ENCODE results near the gene ZFYVE21.

The ZFYVE21 gene

DNA sequence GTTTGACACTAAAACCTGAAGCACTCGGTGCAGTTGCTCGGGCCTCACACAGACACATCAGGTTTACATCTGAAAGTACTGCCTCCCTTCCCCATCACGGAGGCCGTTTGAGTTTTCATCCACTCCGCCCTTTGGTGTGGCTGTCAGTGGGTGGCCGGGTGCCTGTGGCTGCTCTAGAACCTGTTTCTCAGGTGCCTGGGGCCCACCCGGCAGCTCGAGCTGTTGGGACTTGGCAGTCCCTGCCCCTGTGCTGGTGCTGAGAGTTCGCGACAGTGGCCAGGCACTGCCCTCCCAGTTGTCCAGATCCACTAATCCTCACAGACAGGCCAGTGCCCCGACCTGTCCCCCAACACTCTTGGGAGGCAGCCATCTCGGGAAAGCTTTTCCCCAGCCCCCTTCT, 22.7 kb upstream of the ZFYVE21 start:
- DNase-seq: no peak

GRCh38 chr14:103693515-103693914, 22.1 kb upstream of the ZFYVE21 start:
- DNase-seq: no peak

DNA sequence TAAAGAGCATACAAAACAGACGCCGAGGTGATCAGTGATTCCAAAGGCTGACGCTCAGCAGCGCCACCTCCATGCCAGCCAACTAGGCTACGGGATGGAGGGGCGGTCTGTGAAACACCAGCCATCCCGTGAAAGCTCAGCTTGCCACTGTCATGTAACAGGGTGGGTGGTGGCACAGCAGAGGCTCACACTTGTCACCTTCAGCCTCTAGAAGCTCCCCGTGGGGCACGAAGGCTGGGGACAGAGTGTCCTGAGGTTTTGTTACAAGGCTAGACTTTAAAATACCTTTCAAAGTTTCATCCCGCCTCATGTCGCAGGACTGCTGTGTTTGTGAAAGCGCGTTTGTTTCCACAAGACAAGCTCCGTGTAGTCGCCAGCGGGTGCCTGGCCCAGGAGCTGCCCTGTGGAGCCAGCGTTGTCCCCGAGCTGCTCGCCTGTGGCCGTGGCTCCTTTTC, 21.0 kb upstream of the ZFYVE21 start:
- no peak for DNase-seq

DNA sequence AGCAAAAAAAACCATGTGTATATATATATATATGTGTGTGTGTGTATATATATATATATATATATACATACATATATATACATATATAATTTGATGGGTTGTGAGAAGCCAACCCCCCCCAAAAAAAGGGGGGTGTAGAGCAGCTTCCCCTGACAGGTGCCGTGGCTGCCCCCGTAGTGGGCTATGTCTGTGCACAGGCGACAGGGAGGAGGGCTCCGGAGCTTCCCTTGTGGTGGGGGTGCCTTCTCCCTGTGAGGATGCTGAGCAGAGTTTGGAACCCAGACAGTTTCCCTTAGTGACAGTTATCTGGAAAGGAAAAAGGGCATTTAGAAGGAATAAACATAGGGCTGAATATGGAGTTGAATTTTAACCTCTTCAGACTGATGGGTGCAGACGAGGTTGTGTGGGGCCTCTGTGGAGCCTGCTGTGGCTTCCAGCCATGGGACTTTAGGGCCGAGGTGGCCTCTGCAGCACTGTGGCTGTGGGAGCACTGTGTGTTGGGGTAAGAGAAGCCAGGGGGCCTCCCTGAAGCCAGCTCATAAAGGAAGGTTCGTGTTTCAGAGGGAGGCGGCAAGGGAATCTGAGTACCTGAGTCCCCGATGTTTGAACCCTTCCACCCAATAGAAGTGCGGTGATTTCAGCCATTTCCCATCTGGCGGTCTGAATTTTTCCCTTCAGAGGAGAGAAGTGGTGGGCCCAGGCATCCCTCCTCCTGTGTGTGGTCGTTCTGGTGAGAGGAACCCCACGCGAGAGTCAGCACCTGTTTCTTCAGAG, 20.1 kb upstream of the ZFYVE21 start:
- no peak for DNase-seq

GRCh38 chr14:103696070-103696402, 19.6 kb upstream of the ZFYVE21 start:
- DNase-seq: no peak

DNA sequence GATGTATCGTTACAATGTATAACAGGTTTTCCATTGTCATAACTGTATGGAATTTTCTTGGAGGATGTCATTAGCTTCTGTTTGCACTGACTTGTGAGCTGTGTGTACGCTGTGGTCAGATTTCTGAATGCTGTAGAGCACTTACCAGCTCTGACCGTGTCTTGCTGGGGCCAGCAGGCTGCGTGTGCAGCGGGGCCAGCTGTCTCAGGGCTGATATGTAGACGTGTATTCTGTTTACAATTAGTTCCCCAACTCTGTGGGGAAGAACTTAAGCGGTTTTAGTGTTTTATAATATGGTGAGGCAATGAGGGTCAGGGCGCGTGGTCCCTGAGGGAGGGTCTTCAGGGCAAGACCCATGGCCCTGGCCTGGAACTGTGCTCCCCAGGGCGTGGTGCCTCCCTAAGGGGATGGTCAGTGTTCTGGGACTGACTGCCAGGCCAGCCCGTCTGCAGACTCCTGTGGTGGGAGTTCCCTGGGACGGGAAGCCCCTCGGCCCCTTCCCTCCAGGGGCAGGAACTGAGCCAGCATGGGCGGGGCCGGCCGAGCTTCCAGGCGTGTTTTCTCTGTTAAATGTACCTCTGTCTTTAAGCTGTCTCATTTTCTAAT, 19.0 kb upstream of the ZFYVE21 start:
- DNase-seq: no peak

DNA sequence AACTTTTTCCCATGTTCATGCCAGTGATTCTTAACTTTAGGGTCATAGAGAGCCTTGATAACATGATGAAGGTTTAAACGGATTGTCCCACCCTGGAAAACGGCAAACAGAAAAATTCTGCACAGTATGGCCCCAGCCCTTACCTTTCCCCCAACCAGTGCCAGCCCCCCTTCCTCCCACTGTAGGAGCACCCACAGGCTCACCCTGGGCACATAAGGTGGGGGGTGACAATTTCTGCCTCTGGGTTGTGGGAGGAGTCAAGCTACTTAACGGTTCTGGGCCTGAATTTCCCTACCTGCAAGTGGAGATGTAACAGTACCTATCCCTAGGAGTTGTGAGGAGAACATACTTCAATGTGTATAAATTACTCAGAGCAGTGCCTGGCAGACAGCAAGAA, 18.4 kb upstream of the ZFYVE21 start:
- DNase-seq: no peak

- no peak for DNase-seq
These were observed 17.8 kb upstream of the ZFYVE21 start for GRCh38 chr14:103697603-103698379.

DNA sequence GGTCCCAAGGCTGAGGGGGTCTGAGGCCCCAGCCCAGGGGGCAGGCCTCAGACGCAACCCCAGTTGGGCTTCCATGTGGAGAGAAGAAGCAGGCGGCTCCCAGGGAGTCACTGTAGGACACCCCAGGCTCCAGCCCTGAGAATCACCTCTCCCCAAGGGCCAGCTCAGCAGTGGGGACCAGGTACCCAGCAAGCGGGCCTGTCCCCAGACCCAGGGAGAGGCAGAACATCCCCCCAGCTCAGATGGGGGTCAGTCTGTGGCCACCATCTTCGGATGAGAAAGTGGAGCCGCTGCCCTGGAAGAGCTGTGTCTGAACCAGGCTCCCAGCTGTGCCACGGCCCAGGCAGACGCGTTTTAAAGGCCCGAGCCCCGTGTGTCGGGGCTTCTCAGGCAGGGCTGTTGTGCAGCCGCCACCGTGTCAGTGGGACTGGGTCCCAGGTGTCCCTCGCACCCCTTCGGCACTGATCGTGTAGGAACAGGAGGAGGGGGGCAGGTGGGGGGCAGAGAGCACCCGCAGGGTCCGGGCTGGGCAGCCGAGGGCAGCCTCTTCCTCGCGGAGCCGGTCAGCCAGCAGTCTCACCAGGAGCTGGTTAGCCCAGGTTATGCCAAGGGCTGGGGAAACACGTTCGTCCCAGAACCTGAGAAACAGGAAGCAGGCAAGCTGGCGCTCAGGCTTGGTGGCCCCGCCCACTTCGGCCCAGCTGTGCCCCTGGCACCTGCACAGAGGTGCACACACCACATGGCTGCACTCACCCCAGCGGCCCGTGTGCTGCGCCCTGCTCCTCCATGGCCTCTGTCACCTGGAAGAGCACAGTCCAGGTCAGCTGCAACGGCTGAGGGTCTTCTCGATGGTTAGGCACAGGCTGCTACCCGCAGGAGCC, 17.0 kb upstream of the ZFYVE21 start:
- DNase-seq: no peak

DNA sequence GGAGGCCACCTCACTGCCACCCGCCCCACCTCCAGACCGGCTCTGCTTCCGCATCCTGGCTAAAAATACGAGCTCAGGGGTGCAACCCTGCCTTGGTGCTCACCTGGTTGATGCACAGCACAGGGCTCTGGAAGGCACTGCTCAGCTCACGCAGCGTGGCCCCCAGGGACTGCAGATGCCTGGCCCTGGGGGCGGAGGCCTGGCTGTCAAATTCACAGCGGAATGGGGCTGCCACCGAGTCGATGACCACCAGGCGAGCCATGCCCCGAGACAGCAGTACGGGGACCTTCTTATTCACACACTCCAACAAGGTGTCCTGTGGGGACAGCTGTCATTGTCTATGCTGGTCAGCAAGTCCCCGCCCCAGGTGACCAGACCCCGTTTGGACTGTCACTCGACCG, 16.3 kb upstream of the ZFYVE21 start:
- DNase-seq: no peak

DNA sequence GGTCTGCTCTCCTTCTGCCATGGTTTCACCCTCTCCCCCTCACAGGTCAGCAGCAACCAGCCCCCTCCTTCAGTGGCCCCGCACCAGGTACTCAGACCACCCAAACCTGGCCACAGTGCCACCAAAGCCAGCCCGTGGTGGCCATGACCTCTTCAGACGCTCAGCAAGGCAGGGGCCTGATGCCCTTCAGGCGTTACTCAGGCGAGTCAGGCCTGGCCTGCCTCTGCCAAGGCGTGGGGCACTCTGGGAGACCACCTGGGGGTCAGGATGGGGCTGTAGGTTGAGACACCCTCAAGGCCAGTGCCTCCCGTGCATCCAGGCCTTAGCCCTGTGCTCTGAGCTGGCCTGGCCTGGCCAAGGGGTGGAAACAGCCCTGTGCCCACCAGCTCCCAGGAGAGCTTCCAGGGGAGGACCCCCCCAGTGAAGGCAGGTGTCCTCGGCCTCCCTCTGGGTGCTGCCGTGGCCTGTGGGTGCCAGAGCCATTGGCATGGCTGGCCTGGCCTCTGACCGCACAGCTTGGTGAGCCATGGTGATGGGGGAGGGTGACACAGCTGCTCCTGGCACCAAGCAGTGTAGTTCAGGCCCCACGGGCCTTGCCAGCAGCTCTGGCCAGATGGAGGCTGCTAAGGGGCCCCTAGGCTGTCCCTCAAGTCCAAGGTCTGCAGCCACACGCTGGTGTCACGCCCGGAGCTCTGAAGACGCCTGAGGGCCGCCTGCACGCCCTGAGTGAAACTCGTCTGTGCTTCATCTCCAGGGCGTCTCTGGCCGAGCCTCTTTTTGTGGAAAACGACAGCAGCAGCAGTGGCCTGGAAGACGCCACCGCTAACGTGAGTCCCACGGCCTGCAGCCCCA, 15.5 kb upstream of the ZFYVE21 start:
- no peak for DNase-seq

- no peak for DNase-seq
These were observed 14.7 kb upstream of the ZFYVE21 start for GRCh38 chr14:103700753-103701490.

GRCh38 chr14:103702095-103702494, 13.5 kb upstream of the ZFYVE21 start:
- DNase-seq: no peak

DNA sequence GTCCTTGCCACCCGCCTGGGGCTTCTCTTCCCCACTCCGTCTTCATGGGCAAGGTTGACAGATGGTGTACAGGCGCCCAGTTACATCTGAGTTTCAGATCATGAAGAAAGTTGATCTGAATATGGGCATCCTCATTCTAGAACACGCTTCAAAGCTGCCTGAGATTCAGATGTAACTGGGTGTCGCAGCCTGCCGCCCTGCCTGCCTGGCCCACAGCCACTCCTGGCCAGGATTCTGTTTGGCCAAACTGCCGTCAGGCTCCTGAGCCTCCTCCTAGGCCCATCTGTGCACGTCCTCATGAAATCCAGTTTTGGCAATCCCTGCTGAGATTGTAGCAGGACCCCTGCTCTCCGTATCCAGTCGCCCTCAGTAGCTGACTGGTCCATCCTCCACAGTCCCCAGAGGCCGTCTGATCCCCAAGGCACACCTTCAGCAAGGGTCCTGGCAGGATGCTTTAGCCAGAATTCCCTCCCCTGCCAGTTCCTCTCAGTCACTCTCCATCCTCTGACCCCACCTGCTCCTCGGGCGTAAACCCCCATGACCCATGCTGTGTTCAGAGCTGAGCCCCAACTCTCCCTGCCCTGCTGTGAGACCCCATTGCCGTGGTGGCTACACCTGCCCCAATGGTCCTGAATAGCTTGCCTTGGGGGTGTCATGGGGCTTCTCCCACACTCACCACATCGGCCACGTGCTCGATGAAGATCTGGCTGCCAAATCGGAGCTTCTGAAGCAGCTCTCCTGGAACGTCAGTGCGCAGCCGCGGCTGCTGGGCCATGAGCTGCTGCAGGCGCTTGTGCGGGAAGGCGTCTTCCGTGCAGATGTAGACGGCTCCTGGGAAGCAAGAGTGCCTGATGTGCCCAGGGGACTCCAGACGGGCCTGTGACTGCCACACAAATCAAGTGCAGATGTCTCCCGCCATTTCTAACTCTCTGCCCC, 12.8 kb upstream of the ZFYVE21 start:
- no peak for DNase-seq

GRCh38 chr14:103703433-103704385, 11.9 kb upstream of the ZFYVE21 start:
- no peak for DNase-seq

GRCh38 chr14:103704708-103705107, 10.9 kb upstream of the ZFYVE21 start:
- DNase-seq: no peak

DNA sequence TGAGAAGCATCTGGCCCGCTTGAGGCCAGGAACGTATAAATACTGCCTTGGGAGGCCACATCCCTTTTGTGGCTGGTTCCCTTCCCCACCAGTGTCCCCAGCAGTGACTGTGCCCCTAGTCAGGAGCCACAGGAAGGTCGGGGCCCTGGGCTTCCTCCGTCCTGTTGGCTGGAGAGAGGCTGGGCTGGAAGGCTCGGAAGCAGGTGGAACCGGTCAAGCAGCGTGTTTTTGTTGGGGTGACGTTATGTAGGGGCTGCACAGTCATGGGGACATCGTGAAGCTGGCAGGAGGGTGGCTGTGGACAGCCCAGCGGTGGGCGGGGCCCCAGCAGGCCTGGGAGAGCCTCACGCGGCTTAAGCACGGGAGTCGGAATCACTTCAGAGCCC, 10.5 kb upstream of the ZFYVE21 start:
- DNase-seq: no peak

DNA sequence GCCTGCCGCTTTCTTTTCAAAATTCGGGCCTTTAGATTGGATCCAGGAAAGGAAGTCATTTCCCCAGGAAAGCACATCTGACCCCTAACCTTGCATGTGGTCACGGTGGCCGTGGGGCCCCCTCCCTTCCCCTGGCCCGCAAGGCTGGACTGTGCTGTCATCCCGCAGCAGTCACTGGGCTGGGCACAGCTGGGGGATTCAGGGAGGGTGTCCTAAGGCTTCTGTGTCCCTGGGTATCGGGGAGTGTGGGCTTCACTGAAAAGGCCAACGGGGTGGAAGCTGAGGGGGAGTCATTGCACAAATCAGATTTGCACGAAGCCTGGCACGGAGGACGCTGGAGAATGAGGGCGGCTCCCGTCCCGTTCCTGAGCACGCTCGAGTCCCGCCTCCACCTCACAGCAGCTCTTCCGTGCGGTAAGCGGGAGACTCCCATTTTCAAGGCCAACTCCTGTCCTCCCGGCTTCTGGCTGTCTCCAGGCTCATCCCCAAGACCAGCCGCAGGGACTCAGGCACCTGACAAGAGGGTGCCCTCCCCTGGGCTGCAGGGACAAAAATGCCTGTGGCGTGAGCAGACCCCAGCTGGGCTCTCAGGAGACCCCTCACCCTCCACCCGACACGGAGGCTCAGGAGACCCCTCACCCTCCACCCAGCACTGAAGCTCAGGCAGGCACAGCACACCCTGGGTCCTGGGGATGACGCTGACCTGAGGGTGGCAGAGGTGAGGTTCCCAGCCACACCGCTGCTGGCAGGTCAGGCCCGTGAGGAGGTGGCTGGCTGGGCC, 9.9 kb upstream of the ZFYVE21 start:
- DNase-seq: no peak

All from NCI-H1048 (cell line).